HepG2 (cell line): ENCODE measurements around the gene TAF1D. TPM values are rescaled to one million over a fixed set of nuclear protein-coding genes. Genes with fewer than 3 reads are reported as not detected.

Experiments used
- BRCA1 ChIP-seq: sonication (generic); formaldehyde crosslinking; IDR thresholded peaks from 2 replicates; pipeline ENCODE4 v1.4.0; 2020; ENCODE audit warnings: missing genetic modification reagents
- CHD4 ChIP-seq: fragments of 200-600 bp; sonication (generic); IDR thresholded peaks from 2 replicates; pipeline ENCODE4 v1.7.0; 2017; ENCODE audit warnings: mild to moderate bottlenecking, low read length, borderline replicate concordance
- GABPA ChIP-seq, 2 experiments: IDR thresholded peaks; 2 replicates each; pipeline ENCODE4 v1.6.1; 2011 to 2016; ENCODE audit warnings: low read depth in 2 of 2, low read length in 1 of 2, missing biosample characterization in 1 of 2, missing genetic modification characterization in 1 of 2
- HIVEP1 ChIP-seq: sonication (generic); formaldehyde crosslinking; IDR thresholded peaks from 2 replicates; pipeline ENCODE4 v1.4.0; 2020; ENCODE audit warnings: mild to moderate bottlenecking, missing genetic modification reagents
- KIAA2018 ChIP-seq: sonication (generic); formaldehyde crosslinking; IDR thresholded peaks from 2 replicates; pipeline ENCODE4 v1.5.0; 2020; ENCODE audit warnings: mild to moderate bottlenecking, missing genetic modification reagents, borderline replicate concordance
- KLF16 ChIP-seq, 2 experiments: sonication (generic) in 1 of 2; formaldehyde crosslinking in 1 of 2; IDR thresholded peaks; 2 replicates each; pipeline versions ENCODE4 v1.6.1 to v1.8.0; 2016 to 2023; ENCODE audit warnings: missing genetic modification reagents in 2 of 2, missing compliant biosample characterization in 1 of 2
- MTERF4 ChIP-seq: sonication (generic); formaldehyde crosslinking; IDR thresholded peaks from 2 replicates; pipeline ENCODE4 v1.8.0; 2023; ENCODE audit warnings: mild to moderate bottlenecking, missing genetic modification reagents
- SIN3B ChIP-seq: fragments of 150-350 bp; IDR thresholded peaks from 2 replicates; pipeline ENCODE4 v1.6.1; 2014; ENCODE audit warnings: low read length
- SOX5 ChIP-seq: IDR thresholded peaks from 2 replicates; pipeline ENCODE4 v1.6.1; 2016; ENCODE audit warnings: borderline replicate concordance
- STAT5B ChIP-seq: sonication (generic); formaldehyde crosslinking; IDR thresholded peaks from 2 replicates; pipeline ENCODE4 v1.4.0; 2020; ENCODE audit warnings: missing genetic modification reagents
- THAP9 ChIP-seq: sonication (generic); formaldehyde crosslinking; IDR thresholded peaks from 2 replicates; pipeline ENCODE4; 2020; ENCODE audit warnings: missing genetic modification reagents, mild to moderate bottlenecking, borderline replicate concordance
- YY1 ChIP-seq: IDR thresholded peaks from 2 replicates; pipeline ENCODE4 v1.6.1; 2011; ENCODE audit warnings: low read length, low read depth, moderate library complexity, mild to moderate bottlenecking; ENCODE audit not compliant: insufficient read depth, insufficient replicate concordance
- ZKSCAN5 ChIP-seq: sonication (generic); formaldehyde crosslinking; IDR thresholded peaks from 2 replicates; pipeline ENCODE4 v1.5.1; 2020; ENCODE audit warnings: mild to moderate bottlenecking, missing genetic modification reagents
- ZNF207 ChIP-seq: fragments of 450-650 bp; IDR thresholded peaks from 2 replicates; pipeline ENCODE4 v1.6.1; 2016; ENCODE audit warnings: antibody characterized with exemption, borderline replicate concordance
- ZNF33A ChIP-seq: sonication (generic); formaldehyde crosslinking; IDR thresholded peaks from 2 replicates; pipeline ENCODE4 v1.5.1; 2020; ENCODE audit warnings: missing genetic modification reagents, mild to moderate bottlenecking, moderate library complexity, borderline replicate concordance
- ZNF367 ChIP-seq: sonication (generic); formaldehyde crosslinking; IDR thresholded peaks from 2 replicates; pipeline ENCODE4 v1.4.0; 2020; ENCODE audit warnings: missing genetic modification reagents, borderline replicate concordance
- ZNF598 ChIP-seq: sonication (generic); formaldehyde crosslinking; IDR thresholded peaks from 2 replicates; pipeline ENCODE4 v1.5.1; 2020; ENCODE audit warnings: mild to moderate bottlenecking, missing genetic modification reagents, borderline replicate concordance
- ZNF780A ChIP-seq: sonication (generic); formaldehyde crosslinking; IDR thresholded peaks from 2 replicates; pipeline ENCODE4 v1.8.0; 2022; ENCODE audit warnings: mild to moderate bottlenecking, missing genetic modification reagents, moderate library complexity
- polyA plus RNA-seq, 8 experiments: library from polyadenylated mRNA; depleted of rRNA in 3 of 8; stranded (reverse) in 7 of 8; unstranded in 1 of 8; fragments of >200 nt; fragmentation: Illumina TruSeq in 4 of 8; extraction: Trizol in 4 of 8; gene quantifications; 2 replicates each; pipeline versions ENCODE4 v1.2.1 to v1.2.3, GENCODE V29; 2011 to 2016; ENCODE audit warnings: low read depth in 4 of 8, missing spikeins in 1 of 8, mixed read lengths in 1 of 8; ENCODE audit not compliant: insufficient read depth in 1 of 8
- total RNA-seq, 5 experiments: library from RNA; depleted of rRNA; stranded (reverse); fragments of >200 nt; fragmentation: Illumina TruSeq; extraction: Trizol; gene quantifications; 2 replicates each; pipeline ENCODE4 v1.2.3, GENCODE V29; 2016; ENCODE audit warnings: low read depth in 1 of 5

Gene TAF1D
- total and polyA plus RNA-seq, 2 of the 13 experiments (the other 11 are each of a cell fraction or from before 2014, with no cell fraction given): 132 to 207 TPM

GRCh38 chr11:93773045-93773477 is 31.8 kb upstream of the TAF1D start (continued):
- no peak for TF ChIP-seq MTERF4 (CRISPR knock-in tag)
- no peak for TF ChIP-seq ZNF780A
- no peak for TF ChIP-seq ZNF33A (CRISPR knock-in tag)
- no peak for TF ChIP-seq HIVEP1 (CRISPR knock-in tag)
- TF ChIP-seq STAT5B (CRISPR knock-in tag): 0 out of 2 replicates have a peak, but pooled peaks have one; percentile 65
- TF ChIP-seq KIAA2018 (CRISPR knock-in tag): no peak
- no peak for TF ChIP-seq CHD4
- TF ChIP-seq SOX5 (CRISPR knock-in tag): peak; percentile 80; the same call in 1 of the 2 replicates
- TF ChIP-seq ZNF207: no peak
- no peak for TF ChIP-seq SIN3B
- peak in 1 of 2 experiments; percentile 96; a peak in 2 of 4 replicates for TF ChIP-seq KLF16 (CRISPR knock-in tag; IDR thresholded peaks at IDR 0.05)
- TF ChIP-seq GABPA (IDR thresholded peaks at IDR 0.05; ENCODE audit: low read depth, low read length): no peak
- TF ChIP-seq GABPA (CRISPR knock-in tag; IDR thresholded peaks at IDR 0.05; ENCODE audit: low read depth): peak; percentile 48
- no peak for TF ChIP-seq ZKSCAN5 (CRISPR knock-in tag)
- TF ChIP-seq BRCA1 (CRISPR knock-in tag): 0 out of 2 replicates have a peak, but pooled peaks have one; percentile 67
- TF ChIP-seq THAP9 (CRISPR knock-in tag): no peak
- no peak for TF ChIP-seq YY1
- TF ChIP-seq ZNF598 (CRISPR knock-in tag): 0 out of 2 replicates have a peak, but pooled peaks have one; percentile 24
- TF ChIP-seq ZNF367 (CRISPR knock-in tag): no peak
